Left lung (tissue), 10 donors: ENCODE measurements around the gene PSAP. TPM values are rescaled to one million over a fixed set of nuclear protein-coding genes. Genes with fewer than 3 reads are reported as not detected.
A peak's percentile ranks its signal among the peaks of the same experiment; 100 is the strongest.

Experiments
- ATAC-seq: fragments of 200-7000 bp; cut with Tn5 transposase; one replicate; pipeline ENCODE4 v1.9.1; 2020; ENCODE audit warnings: moderate library complexity
- DNase-seq, 4 donors: peaks; one replicate each; pipeline ENCODE4 v3.0.0-alpha.2; 2013 to 2020
- H3K27ac ChIP-seq, 2 donors: fragments of 200-600 bp; sonication (generic) in 1 of 2; one replicate each; pipeline versions ENCODE4 v1.5.0 to v1.8.0; 2020 to 2021
- H3K27me3 ChIP-seq, 2 donors: fragments of 200-600 bp; sonication (generic) in 1 of 2; one replicate each; pipeline versions ENCODE4 v1.5.0 to v1.8.0; 2020 to 2021
- H3K36me3 ChIP-seq, 2 donors: fragments of 200-600 bp; sonication (generic) in 1 of 2; one replicate each; pipeline versions ENCODE4 v1.5.0 to v1.8.0; 2020 to 2021
- H3K4me1 ChIP-seq, 2 donors: fragments of 200-600 bp; one replicate each; pipeline ENCODE4 v1.8.0; 2021
- H3K4me3 ChIP-seq, 2 donors: fragments of 200-600 bp; sonication (generic) in 1 of 2; one replicate each; pipeline versions ENCODE4 v1.5.0 to v1.8.0; 2020 to 2021; ENCODE audit warnings: mild to moderate bottlenecking in 1 of 2
- H3K9me3 ChIP-seq, 2 donors: fragments of 200-600 bp; sonication (generic) in 1 of 2; one replicate each; pipeline versions ENCODE4 v1.5.0 to v1.8.0; 2020 to 2021
- CTCF ChIP-seq, 2 donors: fragments of 200-600 bp; sonication (generic) in 1 of 2; IDR thresholded peaks; one replicate each; pipeline versions ENCODE4 v1.5.0 to v1.8.0; 2021; ENCODE audit warnings: antibody characterized with exemption in 2 of 2
- intact Hi-C, 2 donors: fragments of 100-400 bp; cut with DNase I; formaldehyde crosslinking; loops; one replicate each; pipeline versions ENCODE4 v1.11.2 to v1.14.2; 2022
- polyA plus RNA-seq, 6 donors: library from polyadenylated mRNA; unstranded; fragments of 120-200 nt; gene quantifications; one replicate each; pipeline ENCODE4 v1.2.1, GENCODE V29; 2013; ENCODE audit not compliant: insufficient read length in 6 of 6
- total RNA-seq, 2 donors: library from RNA; stranded (reverse); fragmentation: NEBNext Ultra II Directional; extraction: Animal tissue kit (Norgen Biotek cat#: 25700); gene quantifications; one replicate each; pipeline ENCODE4 v1.2.1, GENCODE V29; 2021
- donor health status: DM: no; HTN: yes; CAD: no.
- donor health status: DM: no; HTN: no; CAD: no.

Gene PSAP
- total and polyA plus RNA-seq, 8 donors, result 539 to 1,668 (median 577) TPM

DNA sequence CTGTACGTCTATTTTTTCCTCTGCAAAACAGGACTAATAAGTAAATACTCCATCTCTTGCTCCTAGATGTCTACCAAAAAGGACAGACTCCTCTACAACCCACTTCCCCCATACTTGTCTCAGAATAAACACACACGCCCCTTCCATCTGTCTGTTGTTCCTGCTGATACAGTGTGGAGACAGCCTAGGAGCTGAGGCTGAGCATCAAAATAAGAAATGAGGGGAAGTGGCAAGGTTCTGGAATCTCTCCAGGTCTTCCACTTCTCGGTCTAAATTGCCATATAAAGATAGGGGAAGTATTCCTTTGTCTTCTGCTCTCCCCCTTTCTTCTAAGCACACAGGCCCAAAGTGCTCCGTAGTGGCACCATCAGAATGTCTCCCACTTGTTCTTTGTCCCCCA lies 47.0 kb downstream of the PSAP start:
- no peak for ATAC-seq
- Histone ChIP-seq H3K27me3 (no peaks in the 10 kb centered on the region), H3K4me3 (no peak overlapping the region), H3K36me3 (no peaks in the 10 kb centered on the region), H3K4me1 (peaks cover 0 to 27% of the 10 kb centered on the region in 2 donors), H3K9me3 (no peaks in the 10 kb centered on the region), H3K27ac (peak overlapping the region in 1 of 2 donors; percentile 21)
- intact Hi-C loops, result no loop called here
- peak in 1 of 4 donors; percentile 24 for DNase-seq
- TF ChIP-seq CTCF (IDR thresholded peaks at IDR 0.05), result no peak

- Histone ChIP-seq H3K27ac (no peak overlapping the region), H3K27me3 (no peaks in the 10 kb centered on the region), H3K4me1 (peaks cover 0 to 33% of the 10 kb centered on the region in 2 donors), H3K9me3 (no peaks in the 10 kb centered on the region), H3K4me3 (no peak overlapping the region), H3K36me3 (no peaks in the 10 kb centered on the region)
- intact Hi-C loops, result no loop called here
- no peak for TF ChIP-seq CTCF (IDR thresholded peaks at IDR 0.05)
- ATAC-seq (no peak), DNase-seq (peak in 1 of 4 donors; percentile 32)
These were observed 48.1 kb downstream of the PSAP start for GRCh38 chr10:71802715-71803488.

DNA sequence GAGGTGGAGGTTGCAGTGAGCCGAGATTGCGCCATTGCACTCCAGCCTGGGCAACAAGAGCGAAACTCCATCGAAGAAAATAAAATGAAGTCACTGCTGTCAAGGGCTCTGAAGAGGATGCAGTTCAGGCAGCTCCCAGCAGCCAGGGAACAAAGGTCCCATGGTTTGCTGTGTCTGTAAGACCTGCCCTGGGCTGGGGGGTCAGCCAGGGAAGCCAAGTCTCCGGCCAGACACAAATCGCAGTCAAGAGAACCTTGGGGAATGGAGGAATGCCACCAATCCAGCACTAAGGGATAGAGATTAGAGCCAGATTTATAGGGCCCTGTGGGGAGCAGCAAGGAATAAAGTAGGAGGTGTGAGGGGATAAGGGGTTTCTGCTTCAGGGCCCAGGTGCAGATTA lies 48.8 kb downstream of the PSAP start:
- H3K27ac ChIP-seq, result no peak overlapping the region
- no peak for TF ChIP-seq CTCF (IDR thresholded peaks at IDR 0.05)
- H3K27me3 ChIP-seq, result no peaks in the 10 kb centered on the region
- peak in 1 of 4 donors; percentile 12 for DNase-seq
- H3K4me3 ChIP-seq, result no peak overlapping the region
- peaks cover 0 to 36% of the 10 kb centered on the region in 2 donors for H3K4me1 ChIP-seq
- H3K9me3 ChIP-seq, result no peaks in the 10 kb centered on the region
- ATAC-seq, result no peak
- H3K36me3 ChIP-seq, result no peaks in the 10 kb centered on the region
- intact Hi-C loops, result no loop called here

- intact Hi-C loops, result no loop called here
- Histone ChIP-seq H3K4me3 (no peak overlapping the region), H3K9me3 (no peaks in the 10 kb centered on the region), H3K27ac (no peak overlapping the region), H3K27me3 (no peaks in the 10 kb centered on the region), H3K36me3 (no peaks in the 10 kb centered on the region), H3K4me1 (peaks cover 0 to 36% of the 10 kb centered on the region in 2 donors)
- peak in 1 of 4 donors; percentile 18 for DNase-seq
- no peak for ATAC-seq
- TF ChIP-seq CTCF (IDR thresholded peaks at IDR 0.05), result no peak
These were observed 49.7 kb downstream of the PSAP start for GRCh38 chr10:71801361-71801760.

DNA sequence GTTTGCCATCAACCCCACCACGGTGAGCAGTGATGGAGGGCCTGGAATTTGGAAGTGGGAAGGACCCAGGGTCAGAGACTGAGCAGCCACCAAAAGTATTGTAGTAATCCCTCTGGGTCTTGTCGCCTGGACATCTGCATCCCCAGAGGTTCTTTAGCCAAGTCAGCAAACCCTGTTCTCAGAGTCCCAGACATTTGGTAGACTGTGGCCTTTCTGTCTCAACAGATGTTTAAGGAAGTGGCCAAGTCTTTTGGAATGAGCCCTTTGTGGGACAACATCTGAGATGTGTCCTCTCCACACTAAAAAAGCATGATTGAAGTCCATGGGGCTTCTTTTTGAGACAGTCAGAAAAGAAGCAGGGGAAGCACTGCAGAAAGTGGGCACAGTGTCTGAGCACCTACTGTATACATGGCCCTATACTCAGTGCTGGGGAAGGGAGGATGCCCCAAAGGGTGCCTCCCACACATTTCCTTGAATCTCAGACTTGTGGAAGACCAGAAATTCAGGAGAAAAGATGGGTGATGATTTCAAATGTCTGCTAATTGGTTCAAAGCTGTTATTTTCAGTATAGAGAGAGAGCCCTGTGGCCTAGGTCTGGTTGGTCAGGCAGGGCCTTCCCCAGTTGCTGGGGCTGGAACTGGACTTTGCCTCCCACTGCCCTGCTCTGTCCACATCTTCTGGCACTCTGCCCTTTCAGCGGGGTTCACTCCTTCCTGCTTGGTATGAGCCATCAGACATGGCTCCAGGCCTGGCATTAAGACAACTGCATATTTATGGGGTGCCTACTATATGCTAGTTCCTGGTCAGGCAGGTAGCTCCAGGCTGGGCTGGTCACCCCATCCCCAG lies 51.2 kb downstream of the PSAP start:
- Histone ChIP-seq H3K27ac (no peak overlapping the region), H3K4me1 (peaks cover 0 to 28% of the 10 kb centered on the region in 2 donors), H3K9me3 (no peaks in the 10 kb centered on the region), H3K4me3 (no peak overlapping the region), H3K27me3 (no peaks in the 10 kb centered on the region), H3K36me3 (no peaks in the 10 kb centered on the region)
- DNase-seq (no peak), ATAC-seq (no peak)
- intact Hi-C loops, result no loop called here
- no peak for TF ChIP-seq CTCF (IDR thresholded peaks at IDR 0.05)
